Measurements from ENCODE around the gene MT1H.

DNA sequence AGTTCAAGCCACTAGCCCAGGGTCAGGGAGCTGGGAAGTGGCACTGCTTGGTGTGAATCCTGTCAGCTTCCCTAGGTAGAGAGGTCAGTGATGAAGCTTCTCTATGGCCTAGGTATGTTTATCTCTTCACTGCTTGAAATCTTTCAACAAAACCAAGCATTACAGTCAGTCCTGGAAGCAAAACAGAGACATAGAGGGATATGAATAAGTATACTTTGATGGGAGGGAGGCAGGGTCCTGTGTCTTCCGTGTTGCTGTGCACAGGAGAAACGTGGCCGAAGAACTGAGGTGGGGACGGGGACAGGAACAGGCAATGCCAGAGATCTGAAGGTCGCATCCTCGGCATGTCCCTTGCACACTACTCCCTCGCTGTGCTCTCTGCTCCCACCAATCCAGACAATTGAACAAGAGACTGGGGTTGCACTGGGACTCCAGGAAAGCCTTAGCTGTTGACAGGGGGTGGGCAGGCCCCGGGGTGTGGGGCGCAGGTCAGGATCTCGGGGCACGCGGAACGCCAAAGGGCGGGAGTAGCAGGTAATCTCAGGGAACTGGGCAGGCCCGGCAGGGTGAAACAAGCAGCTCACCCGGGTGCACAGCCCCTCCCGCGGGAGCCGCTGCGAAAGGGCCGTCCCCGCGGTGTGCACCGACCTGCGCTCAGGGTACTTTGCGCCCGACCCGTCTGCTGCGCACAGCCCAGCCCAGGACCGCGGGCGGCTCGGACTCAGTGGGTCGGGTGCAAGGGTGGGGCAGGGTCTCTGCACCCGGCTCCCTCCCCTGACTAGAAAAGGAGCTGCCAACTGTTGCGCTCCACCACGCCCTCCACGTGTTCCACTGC lies at the start of gene MT1H:
- no peak for TF ChIP-seq CTCF (IDR thresholded peaks at IDR 0.05)
- TF ChIP-seq ZFX (IDR thresholded peaks at IDR 0.05; ENCODE audit: borderline replicate concordance), result no peak
